GF-D8 (cell line): ENCODE measurements around the gene PRR14L.
A peak's percentile ranks its signal among the peaks of the same experiment; 100 is the strongest.
"Not testable (repeated sequence)": the region's sequence is repeated elsewhere in the genome, so short reads cannot be mapped to it uniquely, and the experiment has no call there.

Source experiments
- DNase-seq: peaks from one replicate; lab custom pipeline; 2025; lab: John Stamatoyannopoulos, UW

PRR14L gene

GRCh38 chr22:31682751-31683150 is 67.2 kb downstream of the PRR14L start:
- DNase-seq = no peak

GRCh38 chr22:31681349-31682345 is 68.3 kb downstream of the PRR14L start:
- no peak for DNase-seq

GRCh38 chr22:31680861-31681341 is 69.0 kb downstream of the PRR14L start:
- DNase-seq = no peak

GRCh38 chr22:31678748-31679147 is 71.2 kb downstream of the PRR14L start:
- DNase-seq = no peak

GRCh38 chr22:31676700-31677099 is 73.2 kb downstream of the PRR14L start:
- no peak for DNase-seq

GRCh38 chr22:31674219-31674618 is 75.7 kb downstream of the PRR14L start:
- peak; percentile 91 for DNase-seq

- not testable (repeated sequence) for DNase-seq
Observed at GRCh38 chr22:31668849-31669248, 81.1 kb downstream of the PRR14L start.

- no peak for DNase-seq
Observed at GRCh38 chr22:31662668-31663037, 87.3 kb downstream of the PRR14L start.

- peak; percentile 85 for DNase-seq
Observed at GRCh38 chr22:31661851-31662667, 87.9 kb downstream of the PRR14L start, which contains the start of gene PISD. Gene PISD, minus strand, starts transcription at chr22:31662215. Its CDS starts 7 bp downstream, at chr22:31662208.

- DNase-seq = not testable (repeated sequence)
Observed at GRCh38 chr22:31660860-31661341, 89.0 kb downstream of the PRR14L start.

GRCh38 chr22:31659246-31659645 is 90.7 kb downstream of the PRR14L start:
- no peak for DNase-seq

- DNase-seq = no peak
Observed at GRCh38 chr22:31654408-31654807, 95.5 kb downstream of the PRR14L start.

GRCh38 chr22:31653944-31654343 is 96.0 kb downstream of the PRR14L start:
- DNase-seq = no peak

- DNase-seq = no peak
Observed at GRCh38 chr22:31652911-31653684, 96.8 kb downstream of the PRR14L start.

- no peak for DNase-seq
Observed at GRCh38 chr22:31652088-31652487, 97.8 kb downstream of the PRR14L start.

- DNase-seq = no peak
Observed at GRCh38 chr22:31651664-31652063, 98.3 kb downstream of the PRR14L start.

- peak; percentile 53 for DNase-seq
Observed at GRCh38 chr22:31650391-31650790, 99.5 kb downstream of the PRR14L start.

GRCh38 chr22:31647523-31648320 is 102.2 kb downstream of the PRR14L start:
- DNase-seq = no peak

GRCh38 chr22:31647066-31647465 is 102.9 kb downstream of the PRR14L start:
- no peak for DNase-seq

GRCh38 chr22:31646186-31647019 is 103.5 kb downstream of the PRR14L start:
- no peak for DNase-seq
